IPS DF 6.9 (cell line): ENCODE data around the gene FOXP2.

Experiments used
- DNase-seq: peaks from one replicate; pipeline ENCODE4 v3.0.0-alpha.2; 2013; ENCODE audit warnings: low read depth, low spot score
- H3K27ac ChIP-seq: one replicate; pipeline ENCODE4 v1.5.1; 2013; ENCODE audit warnings: low read length, control low read depth
- H3K27me3 ChIP-seq: 2 replicates; pipeline ENCODE4 v1.6.1; 2013; ENCODE audit warnings: mild to moderate bottlenecking, low read length; ENCODE audit not compliant: control insufficient read depth, insufficient read depth
- H3K36me3 ChIP-seq: 2 replicates; pipeline ENCODE4 v1.6.1; 2013; ENCODE audit warnings: low read length; ENCODE audit not compliant: control insufficient read depth, insufficient read depth
- H3K4me1 ChIP-seq: 2 replicates; pipeline ENCODE4 v1.6.1; 2013; ENCODE audit warnings: low read length; ENCODE audit not compliant: control insufficient read depth, insufficient read depth
- H3K4me3 ChIP-seq: 2 replicates; pipeline ENCODE4 v1.5.1; 2013; ENCODE audit warnings: mild to moderate bottlenecking, low read length
- H3K9me3 ChIP-seq: 2 replicates; pipeline ENCODE4 v1.6.1; 2013; ENCODE audit warnings: low read length, inconsistent platforms; ENCODE audit not compliant: control insufficient read depth, insufficient read depth
- WGBS: extraction: QIAGEN DNeasy Blood & Tissue Kit; methylation state at CpG from one replicate; pipeline ENCODE4 v1.1.7; 2013; ENCODE audit warnings: mixed read lengths, missing lambda C conversion rate; ENCODE audit not compliant: insufficient read length, insufficient coverage; 5-methylcytosine and 5-hydroxymethylcytosine counted together

The FOXP2 gene

GRCh38 chr7:114444196-114444595 lies 29.6 kb downstream of the FOXP2 start:
- DNase-seq: no peak
- H3K4me1 ChIP-seq: no peaks in the 10 kb centered on the region

GRCh38 chr7:114450431-114450830 lies 35.8 kb downstream of the FOXP2 start:
- no peaks in the 10 kb centered on the region for H3K27me3 ChIP-seq
- no peak for DNase-seq
- WGBS: no CpG with 5 or more reads among the region's 2 CpGs
- H3K9me3 ChIP-seq: no peaks in the 10 kb centered on the region
- no peaks in the 10 kb centered on the region for H3K36me3 ChIP-seq
- H3K27ac ChIP-seq: no peak overlapping the region
- no peaks in the 10 kb centered on the region for H3K4me1 ChIP-seq
- H3K4me3 ChIP-seq: no peak overlapping the region

More at GRCh38 chr7:114444196-114444595, 29.6 kb downstream of the FOXP2 start:
- H3K36me3 ChIP-seq: no peaks in the 10 kb centered on the region
- H3K27ac ChIP-seq: no peak overlapping the region
- no peaks in the 10 kb centered on the region for H3K9me3 ChIP-seq
- no CpG with 5 or more reads among the region's 2 CpGs for WGBS
- H3K4me3 ChIP-seq: no peak overlapping the region
- H3K27me3 ChIP-seq: no peaks in the 10 kb centered on the region

DNA sequence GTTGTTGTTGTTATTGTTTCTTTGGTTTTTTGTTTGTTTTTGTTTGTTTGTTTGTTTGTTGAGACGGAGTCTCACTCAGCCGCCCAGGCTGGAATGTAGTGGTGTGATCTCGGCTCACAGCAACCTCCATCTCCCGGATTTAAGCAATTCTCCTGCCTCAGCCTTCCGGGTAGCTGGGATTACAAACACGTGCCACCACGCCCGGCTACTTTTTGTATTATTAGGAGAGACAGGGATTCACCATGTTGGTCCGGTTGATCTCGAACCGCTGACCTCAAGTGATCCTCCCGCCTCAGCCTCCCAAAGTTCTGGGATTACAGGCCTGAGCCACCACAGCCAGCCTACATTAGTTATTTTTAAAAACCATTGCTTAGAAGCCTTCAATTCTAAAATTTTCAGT lies 45.0 kb downstream of the FOXP2 start:
- H3K9me3 ChIP-seq: no peaks in the 10 kb centered on the region
- no CpG with 5 or more reads among the region's 12 CpGs for WGBS
- no peaks in the 10 kb centered on the region for H3K4me1 ChIP-seq
- H3K27me3 ChIP-seq: no peaks in the 10 kb centered on the region
- DNase-seq: no peak
- no peaks in the 10 kb centered on the region for H3K36me3 ChIP-seq
- no peak overlapping the region for H3K27ac ChIP-seq
- H3K4me3 ChIP-seq: no peak overlapping the region

DNA sequence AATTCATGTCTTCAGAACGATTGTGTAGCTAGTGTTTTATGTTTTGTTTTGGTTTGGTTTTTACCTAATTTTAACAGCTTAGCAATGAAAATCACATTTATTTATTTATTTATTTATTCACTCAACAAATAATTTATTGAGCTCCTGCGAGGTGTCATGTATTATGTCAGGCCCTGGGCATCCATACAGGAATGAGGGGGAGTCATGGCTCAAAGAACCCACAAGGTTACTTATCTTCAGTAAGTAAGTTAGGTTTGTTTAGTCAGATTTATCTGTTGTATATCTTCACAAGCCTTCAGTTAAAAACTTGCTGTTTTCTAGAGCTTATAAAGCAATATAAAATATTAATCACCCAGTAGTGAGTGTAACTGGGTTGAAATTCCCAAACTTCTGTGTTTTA lies 45.4 kb downstream of the FOXP2 start:
- DNase-seq: no peak
- H3K9me3 ChIP-seq: no peaks in the 10 kb centered on the region
- H3K27me3 ChIP-seq: no peaks in the 10 kb centered on the region
- no peaks in the 10 kb centered on the region for H3K4me1 ChIP-seq
- no CpG with 5 or more reads among the region's 2 CpGs for WGBS
- no peak overlapping the region for H3K27ac ChIP-seq
- H3K4me3 ChIP-seq: no peak overlapping the region
- H3K36me3 ChIP-seq: no peaks in the 10 kb centered on the region

DNA sequence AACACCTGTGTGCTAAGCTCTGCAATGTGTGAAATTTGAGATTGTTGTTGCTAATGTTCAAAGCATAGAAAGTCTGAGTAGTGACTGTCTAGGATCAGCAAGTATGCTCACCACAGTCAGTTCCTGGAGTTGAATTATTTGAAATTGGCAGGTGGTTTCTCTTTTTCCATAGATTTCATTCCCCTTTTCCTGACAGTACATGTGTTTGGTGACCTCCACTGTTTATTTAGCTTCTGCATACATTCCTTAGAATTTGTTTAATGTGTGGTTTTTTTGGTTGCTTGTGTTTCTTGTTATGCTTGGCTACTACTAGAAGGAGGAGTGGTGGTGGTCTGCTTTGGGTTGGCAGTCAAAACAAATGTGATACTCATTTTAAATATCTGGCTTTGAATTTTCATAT lies 52.3 kb downstream of the FOXP2 start:
- Histone ChIP-seq H3K36me3 (no peaks in the 10 kb centered on the region), H3K4me1 (no peaks in the 10 kb centered on the region), H3K4me3 (no peak overlapping the region), H3K9me3 (no peaks in the 10 kb centered on the region), H3K27me3 (no peaks in the 10 kb centered on the region), H3K27ac (no peak overlapping the region)
- no peak for DNase-seq

DNA sequence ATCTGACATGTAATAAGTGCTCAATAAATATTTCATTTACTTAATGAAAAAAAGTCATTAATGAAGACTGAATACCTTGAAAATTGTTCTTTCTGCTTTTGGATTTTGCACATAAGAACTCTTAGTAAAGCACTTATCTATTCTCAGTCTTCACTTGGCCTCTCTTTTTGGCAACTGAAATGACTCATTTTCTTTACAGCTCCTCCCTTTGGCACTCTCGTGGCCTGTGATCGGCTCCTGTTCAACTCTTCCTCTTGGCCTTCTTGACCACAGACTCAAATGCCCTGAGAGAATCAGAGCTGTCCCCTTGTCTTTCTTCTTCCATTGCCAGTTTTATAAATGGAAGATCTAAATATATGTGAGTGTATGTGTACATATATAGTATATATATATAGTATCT lies 54.2 kb downstream of the FOXP2 start:
- H3K27ac ChIP-seq: no peak overlapping the region
- H3K36me3 ChIP-seq: no peaks in the 10 kb centered on the region
- H3K27me3 ChIP-seq: no peaks in the 10 kb centered on the region
- H3K9me3 ChIP-seq: no peaks in the 10 kb centered on the region
- H3K4me1 ChIP-seq: no peaks in the 10 kb centered on the region
- no peak for DNase-seq
- H3K4me3 ChIP-seq: no peak overlapping the region
- no CpG with 5 or more reads among the region's 2 CpGs for WGBS

DNA sequence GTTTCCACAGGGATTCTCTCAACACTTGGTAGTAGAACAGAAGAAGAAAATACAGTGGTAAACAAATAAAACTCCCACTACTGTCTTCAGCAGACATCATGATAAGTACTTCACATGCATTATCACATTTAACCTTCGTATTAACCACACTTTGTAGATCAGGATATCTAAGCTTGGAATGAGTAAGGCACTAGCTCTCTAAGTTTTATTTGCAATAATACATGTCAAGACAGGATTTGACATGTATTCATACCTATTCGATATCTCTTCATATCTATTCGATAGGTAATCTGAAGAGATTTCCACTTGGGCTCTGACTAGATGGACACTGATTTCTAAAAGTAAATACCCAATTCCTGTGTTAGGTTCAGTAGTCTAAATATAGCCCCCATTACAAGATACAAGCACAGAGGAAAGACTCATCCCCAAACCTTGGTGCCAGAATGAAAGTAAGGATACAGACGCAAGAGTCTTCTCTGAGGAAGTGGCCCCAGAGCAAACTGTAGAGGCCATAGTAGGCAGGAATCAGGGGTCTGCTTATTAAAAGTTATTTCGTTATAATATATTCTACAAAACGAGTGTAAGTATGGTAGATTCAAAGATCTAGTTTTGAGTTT lies 58.4 kb downstream of the FOXP2 start:
- no peaks in the 10 kb centered on the region for H3K4me1 ChIP-seq
- no peak for DNase-seq
- H3K27me3 ChIP-seq: no peaks in the 10 kb centered on the region
- no peaks in the 10 kb centered on the region for H3K36me3 ChIP-seq
- H3K9me3 ChIP-seq: no peaks in the 10 kb centered on the region
- H3K4me3 ChIP-seq: no peak overlapping the region
- H3K27ac ChIP-seq: no peak overlapping the region
- no CpG with 5 or more reads among the region's 6 CpGs for WGBS

- DNase-seq: no peak
- Histone ChIP-seq H3K36me3 (no peaks in the 10 kb centered on the region), H3K9me3 (no peaks in the 10 kb centered on the region), H3K27me3 (no peaks in the 10 kb centered on the region), H3K4me1 (no peaks in the 10 kb centered on the region), H3K4me3 (no peak overlapping the region), H3K27ac (no peak overlapping the region)
Measured at GRCh38 chr7:114478384-114478783, 63.8 kb downstream of the FOXP2 start.

- Histone ChIP-seq H3K4me3 (no peak overlapping the region), H3K9me3 (no peaks in the 10 kb centered on the region), H3K36me3 (0 out of 2 replicates have a peak, but pooled peaks cover 2% of the 10 kb centered on the region), H3K4me1 (no peaks in the 10 kb centered on the region), H3K27ac (no peak overlapping the region), H3K27me3 (no peaks in the 10 kb centered on the region)
- no CpG with 5 or more reads among the region's 2 CpGs for WGBS
- no peak for DNase-seq
Measured at GRCh38 chr7:114481999-114482398, 67.4 kb downstream of the FOXP2 start.

DNA sequence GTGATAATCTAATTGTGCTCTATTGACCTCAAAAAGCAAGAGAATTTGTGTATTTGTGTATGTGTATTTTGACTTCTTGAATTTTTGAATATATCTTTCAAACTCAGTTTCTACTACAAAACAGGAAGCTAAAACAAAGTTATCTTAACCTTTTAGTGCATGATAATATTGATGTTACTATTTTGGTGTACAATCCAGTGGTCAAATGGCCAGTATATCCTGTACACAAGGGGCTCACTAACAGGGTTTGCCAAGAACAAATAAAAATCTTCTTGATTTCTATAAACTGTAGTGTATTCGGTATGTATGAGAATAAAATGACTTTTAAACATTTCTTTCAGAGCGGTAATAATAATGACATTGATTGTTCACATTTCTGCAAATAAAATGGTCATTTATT lies 69.6 kb downstream of the FOXP2 start:
- Histone ChIP-seq H3K4me3 (no peak overlapping the region), H3K27me3 (no peaks in the 10 kb centered on the region), H3K36me3 (0 out of 2 replicates have a peak, but pooled peaks cover 2% of the 10 kb centered on the region), H3K4me1 (no peaks in the 10 kb centered on the region), H3K27ac (no peak overlapping the region), H3K9me3 (no peaks in the 10 kb centered on the region)
- WGBS: no CpG with 5 or more reads among the region's 2 CpGs
- DNase-seq: no peak

DNA sequence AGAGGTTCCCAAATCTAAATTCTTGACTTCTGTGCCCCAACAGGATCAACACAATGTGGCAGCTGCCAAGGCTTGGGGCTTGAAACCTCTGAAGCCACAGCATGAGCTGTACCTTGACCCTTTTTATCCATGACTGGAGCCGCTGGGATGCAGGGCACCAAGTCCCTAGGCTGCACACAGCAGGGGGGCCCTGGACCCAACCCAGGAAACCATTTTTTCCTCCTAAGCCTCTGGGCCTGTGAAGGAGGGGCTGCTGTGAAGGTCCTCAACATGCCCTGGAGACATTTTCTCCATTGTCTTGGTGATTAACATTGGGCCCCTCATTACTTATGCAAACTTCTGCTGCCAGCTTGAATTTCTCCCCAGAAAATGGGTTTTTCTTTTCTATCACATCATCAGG lies 72.6 kb downstream of the FOXP2 start:
- Histone ChIP-seq H3K9me3 (no peaks in the 10 kb centered on the region), H3K36me3 (0 out of 2 replicates have a peak, but pooled peaks cover 2% of the 10 kb centered on the region), H3K27me3 (no peaks in the 10 kb centered on the region), H3K4me3 (no peak overlapping the region), H3K27ac (no peak overlapping the region), H3K4me1 (no peaks in the 10 kb centered on the region)
- no peak for DNase-seq
- WGBS: no CpG with 5 or more reads among the region's 1 CpG
